Stimulated activated naive CD8-positive, alpha-beta T cell treated with anti-CD3 and anti-CD28 coated beads, Interleukin-15, amount 100 ng/mL, for 72 hours (primary cell): ENCODE data around the gene CSE1L.
"Not testable (repeated sequence)": the region's sequence is repeated elsewhere in the genome, so short reads cannot be mapped to it uniquely, and the experiment has no call there.

Experiments
- ATAC-seq: fragments of 150-1000 bp; cut with Tn5 transposase; 2 replicates; pipeline ENCODE4 v1.10.0; 2021; ENCODE audit warnings: mild to moderate bottlenecking, moderate library complexity
- DNase-seq, 2 donors: peaks; one replicate each; pipeline ENCODE4 v3.0.0; 2021 to 2022
- H3K27ac Mint-ChIP-seq, 2 donors: one replicate each; pipeline ENCODE4 v1.8.0; 2022; ENCODE audit warnings: mild to moderate bottlenecking in 2 of 2, mixed read lengths in 2 of 2, moderate library complexity in 2 of 2
- H3K27me3 Mint-ChIP-seq: one replicate; pipeline ENCODE4 v1.8.0; 2022; ENCODE audit warnings: mixed read lengths
- H3K4me1 Mint-ChIP-seq: one replicate; pipeline ENCODE4 v1.8.0; 2022; ENCODE audit warnings: mild to moderate bottlenecking, mixed read lengths
- H3K4me3 Mint-ChIP-seq, 2 donors: one replicate each; pipeline ENCODE4 v1.8.0; 2022; ENCODE audit warnings: mild to moderate bottlenecking in 2 of 2, mixed read lengths in 2 of 2, moderate library complexity in 1 of 2
- H3K9me3 Mint-ChIP-seq, 2 donors: one replicate each; pipeline ENCODE4 v1.8.0; 2022; ENCODE audit warnings: mixed read lengths in 2 of 2

Gene CSE1L

DNA sequence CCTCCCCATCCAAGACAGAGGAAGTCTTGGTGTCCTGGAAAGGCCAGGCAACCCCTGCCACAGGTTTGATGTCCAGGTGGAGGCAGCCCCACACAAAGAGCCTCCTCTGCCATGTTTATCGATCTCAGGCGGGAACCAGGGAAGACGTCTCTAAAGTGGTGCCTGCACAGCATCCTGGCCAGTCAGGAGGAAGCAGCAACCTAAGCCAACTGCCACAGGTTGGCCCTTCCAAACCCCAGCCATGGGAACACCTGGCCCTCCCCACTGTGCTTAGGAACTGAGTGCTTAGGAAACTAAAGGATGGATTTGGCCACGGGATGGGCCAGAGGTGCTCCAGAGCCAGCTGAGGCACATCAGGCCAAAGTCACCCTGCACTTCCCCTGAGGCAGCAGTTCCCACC, 56.9 kb downstream of the CSE1L start:
- ATAC-seq: no peak
- Mint-ChIP-seq H3K27me3 (no peaks in the 10 kb centered on the region), H3K27ac (peak overlapping the region in 1 of 2 donors; percentile 28), H3K9me3 (no peaks in the 10 kb centered on the region), H3K4me3 (no peak overlapping the region), H3K4me1 (peaks cover 10% of the 10 kb centered on the region)
- DNase-seq: no peak

DNA sequence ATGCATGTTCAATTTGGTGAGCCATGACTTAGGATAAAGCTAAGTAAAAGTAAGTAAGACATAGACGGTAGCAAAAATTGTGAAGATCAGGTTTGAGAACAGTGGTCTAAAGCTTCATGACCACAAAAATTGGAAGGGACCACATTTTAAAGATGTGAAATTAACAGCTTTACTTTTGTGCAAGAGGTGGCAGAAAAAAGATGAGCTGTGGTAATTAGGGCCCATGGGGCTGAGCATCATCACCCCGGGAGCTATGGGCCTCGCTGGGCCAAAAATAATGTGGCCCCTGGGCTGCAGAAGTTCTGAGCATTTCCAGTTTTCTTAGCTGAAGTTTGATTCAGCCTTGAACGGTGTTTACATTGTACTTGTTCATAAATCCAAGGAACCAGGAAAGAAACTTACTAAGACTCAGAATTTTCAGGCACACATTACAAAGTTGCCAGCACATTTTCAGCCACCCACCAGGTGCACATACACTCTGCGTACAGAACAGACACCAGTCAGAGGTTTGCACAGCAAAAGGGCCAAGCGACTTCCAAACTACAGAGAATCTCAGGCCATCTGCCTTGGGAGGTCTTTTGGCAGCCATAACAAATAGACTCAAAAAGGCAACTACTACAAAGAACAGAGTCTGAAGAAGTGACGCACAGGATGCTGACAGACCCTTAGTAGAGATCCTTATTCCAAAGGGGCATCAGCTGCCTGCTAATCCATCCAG, 57.7 kb downstream of the CSE1L start:
- ATAC-seq: peak; percentile 27
- DNase-seq: no peak
- H3K4me1 Mint-ChIP-seq: peaks cover 10% of the 10 kb centered on the region
- no peaks in the 10 kb centered on the region for H3K9me3 Mint-ChIP-seq
- H3K27me3 Mint-ChIP-seq: no peaks in the 10 kb centered on the region
- no peak overlapping the region for H3K4me3 Mint-ChIP-seq
- peak overlapping the region in 1 of 2 donors; percentile 74 for H3K27ac Mint-ChIP-seq

DNA sequence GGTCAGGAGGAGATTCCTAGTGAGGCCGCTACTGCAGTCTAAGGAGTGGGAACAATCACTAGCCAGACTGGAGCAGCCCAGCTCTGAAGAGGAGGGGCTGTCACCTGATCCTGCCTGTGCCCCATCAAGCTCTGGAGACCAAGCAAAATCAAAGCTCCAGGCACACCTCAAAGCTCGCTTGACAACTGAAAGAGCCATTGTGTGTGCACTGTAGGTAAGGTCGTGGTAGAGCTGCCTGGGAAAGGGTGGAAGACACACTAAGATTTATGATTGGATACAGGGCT, 58.2 kb downstream of the CSE1L start:
- no peak for ATAC-seq
- Mint-ChIP-seq H3K27me3 (no peaks in the 10 kb centered on the region), H3K9me3 (no peaks in the 10 kb centered on the region), H3K4me3 (no peak overlapping the region), H3K4me1 (peaks cover 10% of the 10 kb centered on the region), H3K27ac (peak overlapping the region in 1 of 2 donors; percentile 74)
- DNase-seq: no peak

DNA sequence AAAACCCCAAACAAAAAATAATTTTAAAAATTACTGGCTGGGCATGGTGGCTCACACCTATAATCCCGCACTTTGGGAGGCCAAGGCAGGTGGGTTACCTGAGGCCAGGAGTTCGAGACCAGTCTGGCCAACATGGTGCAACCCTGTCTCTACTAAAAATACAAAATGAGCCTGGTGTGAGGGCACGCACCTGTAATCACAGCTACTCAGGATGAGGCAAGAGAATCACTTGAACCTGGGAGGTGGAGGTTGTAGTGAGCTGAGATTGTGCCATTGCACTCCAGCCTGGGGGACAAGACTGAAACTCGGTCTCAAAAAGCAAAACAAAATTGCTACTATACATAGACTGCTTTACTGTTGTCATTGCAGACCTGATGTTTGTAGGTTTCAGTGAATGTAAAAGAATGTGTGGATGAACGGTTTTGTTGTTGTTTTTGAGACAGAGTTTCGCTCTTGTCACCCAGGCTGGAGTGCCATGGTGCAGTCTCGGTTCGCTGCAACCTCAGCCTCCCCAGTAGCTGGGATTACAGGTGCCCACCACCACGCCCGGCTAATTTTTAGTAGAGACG, 59.0 kb downstream of the CSE1L start:
- H3K9me3 Mint-ChIP-seq, H3K4me1 Mint-ChIP-seq, ATAC-seq, H3K4me3 Mint-ChIP-seq, H3K27ac Mint-ChIP-seq, H3K27me3 Mint-ChIP-seq, DNase-seq: not testable (repeated sequence)

DNA sequence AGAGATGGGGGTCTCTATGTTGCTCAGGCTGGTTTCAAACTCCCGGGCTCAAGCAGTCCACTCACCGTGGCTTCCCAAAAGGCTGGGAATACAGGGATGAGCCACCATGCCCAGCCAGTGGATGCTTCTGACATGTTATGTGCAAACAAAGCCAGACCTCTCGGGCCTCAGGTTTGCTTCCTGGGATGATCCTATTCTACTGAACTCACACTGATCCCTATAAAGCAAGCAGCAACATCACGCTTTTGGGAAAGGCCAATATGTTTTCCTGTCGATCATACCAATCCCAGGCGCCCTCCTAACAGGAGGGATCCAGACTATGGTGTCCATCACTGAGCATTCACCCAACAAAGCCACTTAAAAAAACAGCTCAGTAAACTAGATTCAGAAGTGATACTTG, 60.2 kb downstream of the CSE1L start:
- H3K27ac Mint-ChIP-seq: no peak overlapping the region
- no peak for DNase-seq
- no peak overlapping the region for H3K4me3 Mint-ChIP-seq
- no peaks in the 10 kb centered on the region for H3K27me3 Mint-ChIP-seq
- no peak for ATAC-seq
- H3K9me3 Mint-ChIP-seq: no peaks in the 10 kb centered on the region
- H3K4me1 Mint-ChIP-seq: peaks cover 1% of the 10 kb centered on the region

DNA sequence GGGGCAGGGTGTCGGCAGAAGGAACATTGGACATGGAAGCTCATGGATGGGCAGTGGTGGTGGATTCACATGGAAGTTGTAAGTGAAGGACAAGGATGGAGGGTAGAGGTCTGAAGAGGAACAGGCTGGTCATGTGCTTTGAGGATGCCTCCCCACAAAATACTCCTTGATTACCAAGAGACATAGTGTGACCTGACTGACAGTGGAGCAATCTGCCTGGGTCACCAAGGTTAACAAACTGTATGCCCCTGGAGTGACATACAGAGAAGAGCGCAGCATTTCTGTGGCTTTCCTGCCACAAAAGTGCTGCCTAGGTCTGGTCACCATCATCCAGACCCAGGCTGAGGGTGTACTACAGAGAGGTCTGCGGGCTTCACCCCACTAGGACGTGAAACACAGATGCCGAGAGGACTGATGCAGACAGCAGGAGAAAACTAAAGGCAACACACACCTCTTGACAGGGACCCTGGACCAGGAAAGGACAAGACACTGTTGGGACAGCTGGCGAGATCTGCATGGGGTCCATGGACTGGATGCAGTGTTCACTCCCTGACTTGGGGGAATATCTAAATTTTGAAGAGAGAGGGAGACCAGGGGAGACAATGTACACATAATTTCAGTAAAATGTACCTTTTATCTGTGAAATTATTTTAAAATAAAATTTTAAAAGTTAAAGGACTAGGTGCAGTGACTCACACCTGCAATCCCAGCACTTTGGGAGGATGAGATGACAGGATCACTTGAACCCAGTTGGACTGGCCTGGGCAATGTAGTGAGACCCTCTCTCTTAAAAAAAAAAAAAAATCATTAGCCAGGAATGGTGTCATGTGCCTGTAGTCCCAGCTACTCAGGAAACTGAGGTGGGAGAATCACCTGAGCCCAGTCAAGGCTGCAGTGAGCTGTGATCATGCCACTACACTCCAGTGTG, 64.9 kb downstream of the CSE1L start:
- H3K9me3 Mint-ChIP-seq: no peaks in the 10 kb centered on the region
- H3K4me1 Mint-ChIP-seq: no peaks in the 10 kb centered on the region
- DNase-seq: no peak
- peak overlapping the region in 1 of 2 donors; percentile 2 for H3K27ac Mint-ChIP-seq
- no peaks in the 10 kb centered on the region for H3K27me3 Mint-ChIP-seq
- no peak overlapping the region for H3K4me3 Mint-ChIP-seq
- peak; percentile 29 for ATAC-seq

DNA sequence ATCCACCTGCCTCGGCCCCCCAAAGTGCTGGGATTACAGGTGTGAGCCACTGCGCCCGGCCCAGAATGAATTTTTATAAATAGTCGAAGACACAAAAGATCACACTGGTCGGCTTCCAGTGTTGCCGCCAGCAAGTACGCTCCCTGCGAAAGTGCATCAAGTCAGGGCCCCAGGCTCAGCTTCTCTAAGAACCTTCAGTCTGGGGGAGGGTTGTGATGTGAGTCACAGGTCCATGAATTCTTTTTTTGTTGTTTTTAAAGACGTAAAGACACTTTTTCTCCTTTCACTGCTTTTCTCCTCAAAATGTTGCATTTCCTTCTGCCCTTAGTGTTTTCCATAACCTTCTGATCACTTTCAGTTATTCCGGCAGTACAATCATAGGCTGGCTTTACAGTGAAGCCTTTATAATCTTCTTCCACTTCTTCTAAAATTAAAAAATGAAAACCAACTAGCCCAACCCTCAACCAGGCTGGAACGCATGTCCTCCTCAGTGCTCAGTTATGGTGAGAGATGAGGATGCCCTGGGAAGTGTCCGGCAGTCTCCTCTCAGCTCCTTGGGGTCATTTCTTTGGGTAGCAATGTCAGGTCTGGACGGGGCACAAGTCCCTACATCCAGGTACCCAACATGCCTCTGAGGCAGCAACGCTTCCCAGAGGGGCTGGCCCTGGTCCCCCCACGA, 66.6 kb downstream of the CSE1L start:
- ATAC-seq (no peak), DNase-seq (no peak)
- Mint-ChIP-seq H3K9me3 (no peaks in the 10 kb centered on the region), H3K4me1 (no peaks in the 10 kb centered on the region), H3K4me3 (no peak overlapping the region), H3K27ac (no peak overlapping the region), H3K27me3 (no peaks in the 10 kb centered on the region)

DNA sequence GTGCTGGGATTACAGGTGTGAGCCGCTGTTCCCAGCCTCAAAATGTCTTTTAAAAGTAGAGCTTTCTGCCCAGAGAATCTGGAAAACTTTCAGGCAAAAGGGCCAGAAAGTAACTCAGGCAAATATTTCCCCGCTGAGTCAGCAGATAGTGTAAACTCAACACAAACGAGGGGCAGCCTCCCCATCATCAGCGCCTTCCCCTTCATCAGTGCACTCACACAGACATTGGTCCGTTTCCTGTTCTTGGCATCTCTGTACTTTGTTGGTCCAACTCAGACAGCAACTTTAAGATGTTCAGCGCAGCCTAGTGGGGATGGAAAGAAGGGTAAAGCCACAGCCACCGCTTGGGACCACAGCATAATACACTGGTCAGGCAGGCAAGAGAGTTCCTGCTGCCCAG, 69.5 kb downstream of the CSE1L start:
- H3K4me3 Mint-ChIP-seq: no peak overlapping the region
- ATAC-seq (no peak), DNase-seq (no peak)
- no peaks in the 10 kb centered on the region for H3K27me3 Mint-ChIP-seq
- peak overlapping the region in 1 of 2 donors; percentile 91 for H3K27ac Mint-ChIP-seq
- H3K9me3 Mint-ChIP-seq: no peaks in the 10 kb centered on the region
- no peaks in the 10 kb centered on the region for H3K4me1 Mint-ChIP-seq

DNA sequence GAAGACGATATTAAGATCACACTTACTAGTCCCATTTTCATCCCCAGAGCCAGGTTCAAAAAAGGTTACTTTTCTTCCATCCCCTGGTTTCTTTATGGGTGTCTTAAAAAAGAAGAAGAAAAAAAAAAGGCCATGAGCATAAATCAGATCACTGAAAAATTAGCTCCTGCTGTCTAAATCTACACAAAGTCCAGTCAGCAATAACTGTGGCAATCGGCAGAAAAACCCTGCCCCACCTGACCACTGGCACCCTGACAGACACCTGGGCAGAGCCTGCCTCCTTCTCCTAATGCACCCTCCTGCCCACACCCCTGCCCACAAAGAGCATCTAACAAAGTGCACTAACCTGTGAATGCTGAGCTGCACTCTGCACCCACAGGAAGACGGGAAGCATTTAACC, 72.2 kb downstream of the CSE1L start:
- no peak overlapping the region for H3K4me3 Mint-ChIP-seq
- DNase-seq (no peak), ATAC-seq (no peak)
- H3K9me3 Mint-ChIP-seq: no peaks in the 10 kb centered on the region
- H3K4me1 Mint-ChIP-seq: no peaks in the 10 kb centered on the region
- H3K27me3 Mint-ChIP-seq: no peaks in the 10 kb centered on the region
- H3K27ac Mint-ChIP-seq: no peak overlapping the region

DNA sequence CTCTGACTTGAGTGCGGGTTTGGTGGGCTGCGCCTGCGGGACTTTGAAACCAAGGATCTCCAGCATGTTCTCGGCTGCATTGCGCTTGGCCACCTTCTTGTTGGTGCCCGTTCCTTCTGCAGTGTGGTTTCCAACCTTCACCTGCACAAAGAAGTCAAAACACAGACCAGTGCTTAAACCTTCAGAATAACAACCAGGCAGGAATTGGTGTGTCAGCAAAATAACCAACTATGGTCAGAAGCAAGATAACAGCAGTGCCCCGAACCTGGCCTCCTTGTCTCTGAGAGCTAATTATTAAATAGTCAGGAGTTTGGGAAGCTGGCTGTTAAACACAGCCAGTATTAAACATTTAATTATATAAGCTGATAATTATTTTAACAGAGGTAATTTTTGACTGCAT, 73.9 kb downstream of the CSE1L start:
- Mint-ChIP-seq H3K27me3 (no peaks in the 10 kb centered on the region), H3K27ac (peak overlapping the region; percentile 16 to 34), H3K4me1 (no peaks in the 10 kb centered on the region), H3K9me3 (no peaks in the 10 kb centered on the region), H3K4me3 (no peak overlapping the region)
- ATAC-seq (no peak), DNase-seq (no peak)

DNA sequence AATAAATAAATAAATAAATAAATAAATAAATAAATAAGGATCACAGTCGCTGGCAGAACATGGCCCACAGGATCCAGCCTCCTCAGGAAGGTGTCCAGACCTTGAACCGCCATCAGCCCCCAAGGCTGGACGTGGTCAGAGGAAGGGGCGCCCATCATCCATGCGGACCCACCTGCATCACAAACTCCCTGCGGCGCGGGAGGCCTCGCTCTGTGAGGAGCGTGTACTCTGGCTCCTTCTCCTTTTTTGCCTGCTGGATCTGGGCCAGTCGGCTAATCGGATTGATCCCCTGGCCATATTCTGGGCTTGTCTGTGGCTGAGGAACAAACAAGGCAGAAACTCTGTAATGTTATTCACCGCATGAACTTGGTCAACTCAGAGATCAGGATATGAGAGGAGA, 76.8 kb downstream of the CSE1L start:
- no peak for ATAC-seq
- H3K27me3 Mint-ChIP-seq: no peaks in the 10 kb centered on the region

DNA sequence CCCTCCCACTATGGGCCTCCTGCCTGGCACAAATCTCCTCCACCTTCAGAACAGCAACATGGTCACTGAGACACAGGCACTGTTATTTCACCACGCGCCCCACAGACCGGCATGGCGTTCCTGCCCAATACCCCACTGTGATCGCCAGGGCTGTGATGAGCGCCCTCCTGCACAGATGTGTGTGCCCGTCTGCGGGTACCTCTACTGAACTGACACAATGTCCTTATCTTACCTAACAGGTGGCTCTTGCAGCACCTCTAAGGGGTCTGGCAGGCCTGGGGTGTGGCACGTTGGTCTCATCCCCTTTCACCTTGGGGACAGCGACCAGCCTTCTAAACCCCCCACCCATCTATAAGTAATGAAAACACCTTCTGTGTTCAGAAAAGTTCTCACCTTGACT, 77.9 kb downstream of the CSE1L start:
- Mint-ChIP-seq H3K27me3 (no peaks in the 10 kb centered on the region), H3K4me3 (no peak overlapping the region), H3K27ac (no peak overlapping the region), H3K4me1 (no peaks in the 10 kb centered on the region), H3K9me3 (no peaks in the 10 kb centered on the region)
- DNase-seq (no peak), ATAC-seq (no peak)

More for the DNA sequence above, 76.8 kb downstream of the CSE1L start:
- Mint-ChIP-seq H3K4me3 (no peak overlapping the region), H3K4me1 (no peaks in the 10 kb centered on the region), H3K27ac (no peak overlapping the region), H3K9me3 (no peaks in the 10 kb centered on the region)
- no peak for DNase-seq

DNA sequence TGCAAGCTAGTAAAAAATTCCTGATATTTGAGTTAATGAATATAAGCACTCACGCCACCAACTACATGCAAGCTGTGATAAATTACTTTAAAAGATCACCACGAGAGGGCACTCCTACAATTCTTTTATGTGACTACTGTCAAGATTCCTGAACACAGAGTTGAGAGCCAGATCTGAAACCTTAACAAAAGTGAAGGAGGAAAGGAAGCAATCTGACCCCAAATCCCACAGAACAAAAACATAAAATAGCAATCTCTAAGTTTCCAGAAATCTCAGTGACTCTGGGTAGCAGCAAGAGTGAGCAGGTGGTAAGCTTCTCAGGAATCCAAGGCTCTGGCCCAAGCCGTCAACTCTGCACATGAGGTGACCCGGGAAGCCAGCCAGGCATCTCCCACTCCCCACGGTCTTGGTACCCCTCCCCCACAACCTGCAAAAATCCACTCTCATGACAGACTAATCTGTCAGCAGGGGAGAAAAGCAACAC, 86.9 kb downstream of the CSE1L start:
- ATAC-seq (no peak), DNase-seq (no peak)
- no peaks in the 10 kb centered on the region for H3K9me3 Mint-ChIP-seq
- H3K27me3 Mint-ChIP-seq: no peaks in the 10 kb centered on the region
- no peak overlapping the region for H3K4me3 Mint-ChIP-seq
- H3K4me1 Mint-ChIP-seq: peaks cover 6% of the 10 kb centered on the region
- H3K27ac Mint-ChIP-seq: no peak overlapping the region

DNA sequence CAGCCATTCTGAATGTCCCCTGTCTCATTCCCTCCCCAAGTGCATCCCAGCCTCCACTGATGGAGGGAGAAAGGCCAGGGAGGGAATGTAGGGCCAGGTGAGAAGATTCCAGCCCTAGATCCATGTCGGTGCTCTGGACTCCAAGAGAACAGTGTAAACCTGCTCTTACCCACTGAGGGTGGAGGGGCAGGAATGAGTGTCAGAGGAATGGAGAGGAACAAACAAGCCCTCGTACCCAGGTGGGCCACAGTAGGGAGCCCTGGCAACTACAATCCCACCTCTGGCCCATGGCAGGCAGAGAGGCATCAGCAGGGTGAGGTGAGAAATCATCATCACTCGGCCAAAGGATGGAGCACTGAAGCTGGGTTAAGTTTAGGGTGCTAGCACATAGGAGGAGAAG, 87.5 kb downstream of the CSE1L start:
- ATAC-seq: no peak
- DNase-seq: no peak
- H3K27ac Mint-ChIP-seq: peak overlapping the region in 1 of 2 donors; percentile 1
- no peaks in the 10 kb centered on the region for H3K27me3 Mint-ChIP-seq
- H3K4me1 Mint-ChIP-seq: peaks cover 6% of the 10 kb centered on the region
- H3K4me3 Mint-ChIP-seq: no peak overlapping the region
- H3K9me3 Mint-ChIP-seq: no peaks in the 10 kb centered on the region

DNA sequence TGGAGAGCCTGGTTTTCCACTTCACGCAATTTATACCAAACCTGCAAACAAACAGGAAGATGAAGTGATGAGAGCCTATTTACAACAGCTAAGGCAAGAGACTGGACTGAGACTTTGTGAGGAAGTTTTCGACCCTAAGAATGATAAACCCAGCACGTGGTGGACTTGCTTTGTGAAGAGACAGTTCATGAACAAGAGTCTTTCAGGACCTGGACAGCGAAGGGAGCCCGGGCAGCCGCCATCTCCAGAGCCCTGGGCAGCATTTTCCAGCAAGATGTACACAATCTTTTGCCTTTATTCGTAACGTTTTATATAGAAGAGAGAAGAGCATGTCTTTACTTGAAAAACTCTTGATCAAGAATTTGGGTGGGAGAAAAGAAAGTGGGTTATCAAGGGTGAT, 88.7 kb downstream of the CSE1L start:
- H3K9me3 Mint-ChIP-seq, DNase-seq, H3K4me3 Mint-ChIP-seq, ATAC-seq, H3K4me1 Mint-ChIP-seq, H3K27me3 Mint-ChIP-seq: not testable (repeated sequence)
- H3K27ac Mint-ChIP-seq: peak overlapping the region in 1 of 2 donors; percentile 7
